OCI-M2 (cell line): ENCODE measurements around the gene SELENOF.

Experiments
- DNase-seq: peaks from one replicate; lab custom pipeline; 2025; ENCODE audit not compliant: unreplicated experiment; lab: John Stamatoyannopoulos, UW

Gene SELENOF

DNA sequence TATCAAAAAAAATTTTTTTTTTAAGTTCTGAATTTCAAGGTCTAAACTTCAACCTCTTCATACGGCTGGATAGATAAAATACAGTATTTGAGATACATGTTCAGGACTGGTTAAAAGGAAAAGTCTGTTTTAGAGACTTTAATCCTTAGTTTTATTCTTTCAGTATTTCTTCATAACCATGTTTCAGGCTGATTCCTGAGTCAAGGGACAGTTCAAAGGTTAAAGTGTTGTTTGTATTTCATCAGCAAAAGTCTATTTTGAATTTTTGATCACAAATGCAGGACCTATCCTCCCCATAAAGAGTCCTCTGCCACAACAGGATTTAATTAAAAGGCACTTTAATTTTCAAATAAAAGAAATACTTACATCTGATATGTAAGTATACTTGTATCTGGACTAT is 53.5 kb downstream of the SELENOF start:
- DNase-seq: no peak

DNA sequence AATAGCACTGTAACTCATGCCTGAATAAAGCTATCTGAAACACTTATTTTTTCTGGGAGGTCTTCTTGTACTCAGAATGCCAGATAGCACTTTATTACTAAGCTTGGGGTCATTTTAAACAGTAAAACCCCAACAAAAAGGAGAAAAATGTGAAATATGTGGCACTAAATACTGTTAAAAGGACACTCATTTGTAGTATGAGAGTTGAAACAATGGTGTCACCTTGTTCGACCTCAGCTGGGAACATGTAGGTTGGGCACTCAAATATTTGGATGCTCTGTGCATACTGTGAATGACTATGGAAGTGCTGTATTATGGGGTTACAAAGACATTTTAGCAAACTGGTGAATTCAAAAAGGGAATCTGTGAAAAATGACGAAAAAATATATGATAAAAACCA is 53.9 kb downstream of the SELENOF start:
- DNase-seq: no peak

- no peak for DNase-seq
Observed at GRCh38 chr1:86858524-86859261, 55.2 kb downstream of the SELENOF start.

DNA sequence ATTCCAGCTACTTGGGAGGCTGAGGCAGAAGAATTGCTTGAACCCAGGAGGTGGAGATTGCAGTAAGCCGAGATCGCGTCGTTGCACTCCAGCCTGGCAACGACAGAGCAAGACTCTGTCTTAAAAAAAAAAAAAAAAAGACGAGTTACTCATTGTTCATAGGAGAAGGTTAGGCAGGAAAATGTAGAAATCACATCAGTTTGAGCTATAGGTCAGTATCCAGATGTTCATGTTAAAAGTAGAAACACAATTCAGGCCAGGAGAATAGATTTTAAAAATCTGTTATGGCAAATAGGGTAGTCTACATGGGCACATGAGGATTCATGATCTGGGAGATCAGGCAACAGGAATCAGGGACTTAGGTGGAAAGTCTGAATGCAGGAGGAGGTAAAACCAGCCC is 57.7 kb downstream of the SELENOF start:
- DNase-seq: no peak

DNA sequence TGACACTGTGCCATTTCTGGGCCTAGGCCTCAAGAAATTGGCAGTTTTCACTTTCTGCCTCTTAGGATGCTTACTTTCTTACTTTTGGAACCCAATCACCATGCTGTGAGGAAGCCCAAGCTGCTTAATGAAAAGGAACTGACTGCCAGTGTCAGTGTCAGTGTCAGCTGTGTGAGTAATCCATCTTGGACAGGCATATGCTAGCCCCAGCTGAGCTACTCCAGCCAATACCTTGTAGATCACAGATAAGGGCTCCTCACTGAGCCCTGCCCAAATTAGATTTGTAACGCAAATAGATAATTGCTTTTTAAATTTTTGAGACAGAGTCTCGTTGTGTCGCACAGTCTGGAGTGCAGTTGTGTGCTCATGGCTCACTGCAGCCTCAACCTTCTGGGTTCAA is 59.6 kb downstream of the SELENOF start:
- no peak for DNase-seq

DNA sequence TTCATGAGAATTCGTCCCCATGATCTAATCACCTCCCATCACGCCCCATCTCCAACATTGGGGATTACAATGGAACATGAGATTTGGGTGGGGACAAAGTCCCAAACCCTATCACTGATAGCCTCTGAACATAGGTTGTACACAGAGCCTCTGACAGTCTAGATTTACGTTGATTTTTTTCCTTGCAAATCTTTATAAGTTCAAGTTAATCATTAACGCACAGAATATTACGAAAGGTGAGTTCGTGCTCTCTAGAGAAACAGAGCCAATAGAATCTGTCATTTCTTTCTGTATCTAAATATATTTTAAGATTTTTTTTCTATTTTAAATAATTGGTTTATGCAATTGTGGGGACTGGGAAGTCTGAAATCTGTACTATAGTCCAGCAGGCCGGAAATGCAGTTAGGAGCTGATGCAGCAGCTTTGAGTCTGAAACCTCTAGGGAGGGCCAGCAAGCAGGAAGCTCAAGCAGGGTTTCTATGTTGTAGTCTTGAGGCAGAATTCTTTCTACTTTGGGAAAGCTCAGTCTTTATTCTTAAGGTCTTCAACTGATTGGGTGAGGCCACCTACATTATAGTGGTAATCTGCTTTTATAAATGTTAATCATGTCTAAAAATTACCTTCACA is 61.0 kb downstream of the SELENOF start:
- no peak for DNase-seq

DNA sequence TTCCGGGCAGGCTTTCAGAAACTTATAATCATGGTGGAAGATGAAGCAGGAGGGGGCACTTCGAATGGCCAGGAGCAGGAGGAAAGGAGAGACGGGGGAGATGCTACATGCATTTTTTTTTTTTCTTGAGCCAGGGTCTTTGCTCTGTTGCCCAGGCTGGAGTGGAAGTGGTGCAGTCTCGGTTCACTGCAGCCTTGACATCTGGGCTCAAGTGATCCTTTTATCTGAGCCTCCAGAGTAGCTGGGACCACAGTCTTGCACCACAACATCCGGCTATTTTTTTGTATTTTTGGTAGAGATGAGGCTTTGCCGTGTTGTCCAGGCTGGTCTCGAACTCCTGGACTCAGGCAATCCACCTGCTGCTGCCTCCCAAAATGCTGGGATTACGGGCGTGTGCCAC is 61.6 kb downstream of the SELENOF start:
- DNase-seq: no peak

DNA sequence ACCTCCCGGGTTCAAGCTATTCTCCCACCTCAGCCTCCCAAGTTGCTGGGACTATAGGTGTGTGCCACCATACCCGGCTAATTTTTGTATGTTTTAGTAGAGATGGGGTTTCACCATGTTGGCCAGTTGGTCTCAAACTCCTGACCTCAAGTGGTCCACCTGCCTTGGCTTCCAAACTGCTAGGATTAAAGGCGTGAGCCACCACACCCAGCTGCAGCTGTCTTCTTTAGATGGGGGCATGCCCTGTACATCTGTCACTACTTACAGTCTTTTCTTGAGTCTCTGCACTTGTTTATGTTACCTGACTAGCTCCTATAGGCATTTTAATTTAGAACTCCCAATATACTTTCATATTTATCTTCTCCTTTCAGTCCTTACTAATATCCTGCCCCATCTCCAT is 64.2 kb downstream of the SELENOF start:
- DNase-seq: no peak

DNA sequence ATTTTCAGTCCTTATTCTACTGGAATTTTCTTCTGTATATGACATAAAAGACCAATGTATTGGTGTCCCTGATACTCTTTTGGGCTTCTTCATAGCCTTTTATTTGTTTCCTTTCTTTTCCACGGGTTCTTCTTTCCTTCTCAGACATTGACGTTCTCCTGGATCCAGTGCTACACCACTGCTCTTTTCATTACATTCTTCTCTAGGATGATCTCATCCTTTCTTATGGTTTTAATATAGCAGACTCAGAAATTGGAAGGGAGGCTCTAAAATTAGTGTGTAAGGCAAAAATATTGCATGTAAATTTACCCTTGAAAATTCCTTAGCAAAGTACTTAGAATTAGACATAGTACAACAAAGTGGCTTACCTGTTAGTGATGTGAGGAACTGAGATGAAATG is 65.3 kb downstream of the SELENOF start:
- DNase-seq: no peak

DNA sequence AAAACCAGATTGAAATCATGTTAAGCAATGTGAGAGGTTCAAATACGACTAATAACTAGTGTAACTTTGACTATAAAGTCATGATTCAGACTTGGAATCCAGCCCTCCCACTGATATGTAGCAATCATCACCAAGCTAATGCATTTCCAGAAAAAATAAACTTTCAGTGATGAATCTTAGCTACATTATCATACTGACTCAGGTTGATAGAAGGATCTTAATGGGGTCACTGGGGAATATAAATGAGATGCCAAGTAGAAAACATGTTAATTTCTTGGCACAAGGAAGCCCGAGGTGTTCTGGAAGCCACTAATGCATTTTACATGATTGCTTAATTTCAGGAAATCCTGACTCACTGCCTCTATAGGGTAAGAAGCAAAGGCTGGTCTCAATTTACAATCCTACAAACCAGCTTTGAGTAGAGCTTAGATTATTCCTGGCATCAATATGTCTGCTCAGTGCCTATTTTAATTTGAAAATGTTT is 67.7 kb downstream of the SELENOF start:
- no peak for DNase-seq

DNA sequence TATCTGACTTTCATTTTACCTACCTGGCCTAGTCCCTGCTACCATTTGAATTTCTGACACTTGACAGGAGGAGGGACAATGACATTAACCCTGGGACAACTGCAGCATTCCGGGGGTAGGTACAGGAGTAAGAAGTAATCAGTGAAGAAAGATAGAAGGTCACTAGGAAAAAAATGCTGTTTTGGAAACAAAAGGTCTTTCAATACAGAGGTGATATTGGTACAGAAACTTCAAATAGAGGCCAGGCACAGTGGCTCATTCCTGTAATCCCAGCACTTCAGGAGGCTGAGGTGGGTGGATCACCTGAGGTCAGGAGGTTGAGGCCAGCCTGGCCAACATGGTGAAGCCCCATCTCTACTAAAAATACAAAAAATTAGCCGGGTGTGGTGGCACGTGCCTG is 68.4 kb downstream of the SELENOF start:
- no peak for DNase-seq

DNA sequence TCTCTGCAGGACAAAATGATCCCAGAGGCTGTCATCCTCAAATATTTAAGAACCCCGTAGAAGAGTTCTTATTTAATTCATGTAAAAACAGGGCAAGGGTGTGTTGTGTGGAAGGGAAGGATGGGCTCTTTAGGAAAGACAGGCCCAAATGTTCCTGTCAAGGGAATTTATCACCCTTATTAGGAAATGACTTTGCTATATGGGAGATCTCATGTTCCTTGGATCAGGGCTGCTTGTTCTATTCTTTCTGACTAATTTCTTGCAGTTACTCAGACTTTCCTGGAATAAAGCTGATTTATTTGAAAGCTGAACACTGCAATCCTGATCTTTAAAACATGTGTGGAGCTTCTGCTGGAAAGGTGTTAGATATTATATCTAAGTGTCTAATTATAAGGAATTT is 72.8 kb downstream of the SELENOF start:
- DNase-seq: no peak

DNA sequence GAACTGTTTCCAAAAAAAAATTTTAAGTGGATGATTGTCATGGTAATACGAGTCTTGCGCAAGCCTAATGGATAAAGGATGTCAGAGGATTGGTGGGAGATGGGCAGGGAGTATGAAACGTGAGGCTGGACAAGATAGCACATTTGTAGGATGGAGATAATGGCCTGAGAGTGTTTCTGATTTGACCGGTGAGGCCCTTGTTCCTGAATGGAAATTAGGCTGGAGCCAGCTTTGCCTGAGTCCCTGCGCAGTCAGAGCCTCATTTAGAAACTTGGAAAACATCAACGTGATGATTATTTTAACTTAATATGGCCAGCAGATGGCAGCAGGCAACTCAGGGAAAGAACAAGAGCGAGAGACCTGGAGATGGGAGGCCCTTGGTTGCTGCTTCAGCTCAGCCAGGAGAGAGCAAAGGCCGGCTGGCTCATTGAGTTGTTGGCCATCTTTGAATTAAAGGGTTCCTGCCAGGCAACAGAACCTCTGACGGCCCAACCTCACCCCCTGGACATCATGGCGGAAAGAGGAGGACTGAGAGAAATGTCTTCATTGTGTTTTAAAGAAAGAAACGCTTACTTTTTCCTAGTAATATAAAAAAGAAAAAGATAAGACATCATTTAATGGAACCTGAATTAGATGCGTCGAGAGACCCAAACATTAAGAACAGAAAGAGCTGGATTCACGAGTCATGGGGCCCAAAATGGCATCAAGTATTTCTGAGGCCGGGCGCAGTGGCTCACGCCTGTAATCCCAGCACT is 80.3 kb downstream of the SELENOF start:
- no peak for DNase-seq

GRCh38 chr1:86832433-86832832 is 81.5 kb downstream of the SELENOF start:
- DNase-seq: no peak

GRCh38 chr1:86829321-86829720 is 84.6 kb downstream of the SELENOF start:
- no peak for DNase-seq

DNA sequence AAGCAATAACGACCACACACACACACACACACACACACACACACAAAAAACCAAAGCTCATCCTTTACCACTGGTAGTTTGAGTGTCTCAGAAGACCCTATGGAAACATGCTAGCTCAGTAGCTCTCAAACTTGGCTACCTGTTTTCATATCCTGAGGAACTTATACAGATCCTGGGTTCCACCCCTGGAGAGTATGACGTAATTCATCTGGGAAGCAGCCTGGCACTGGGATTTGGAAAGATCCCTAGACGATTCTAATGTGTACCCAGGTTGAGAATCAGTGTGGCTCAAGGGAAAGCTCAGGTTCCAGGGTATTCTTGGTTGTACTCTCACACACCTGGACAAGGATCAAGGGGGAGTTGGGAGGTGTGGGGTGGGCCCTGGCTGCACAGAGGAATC is 85.9 kb downstream of the SELENOF start:
- DNase-seq: no peak

- DNase-seq: no peak
Observed at GRCh38 chr1:86826856-86827255, 87.1 kb downstream of the SELENOF start.

GRCh38 chr1:86825319-86825718 is 88.6 kb downstream of the SELENOF start:
- no peak for DNase-seq

DNA sequence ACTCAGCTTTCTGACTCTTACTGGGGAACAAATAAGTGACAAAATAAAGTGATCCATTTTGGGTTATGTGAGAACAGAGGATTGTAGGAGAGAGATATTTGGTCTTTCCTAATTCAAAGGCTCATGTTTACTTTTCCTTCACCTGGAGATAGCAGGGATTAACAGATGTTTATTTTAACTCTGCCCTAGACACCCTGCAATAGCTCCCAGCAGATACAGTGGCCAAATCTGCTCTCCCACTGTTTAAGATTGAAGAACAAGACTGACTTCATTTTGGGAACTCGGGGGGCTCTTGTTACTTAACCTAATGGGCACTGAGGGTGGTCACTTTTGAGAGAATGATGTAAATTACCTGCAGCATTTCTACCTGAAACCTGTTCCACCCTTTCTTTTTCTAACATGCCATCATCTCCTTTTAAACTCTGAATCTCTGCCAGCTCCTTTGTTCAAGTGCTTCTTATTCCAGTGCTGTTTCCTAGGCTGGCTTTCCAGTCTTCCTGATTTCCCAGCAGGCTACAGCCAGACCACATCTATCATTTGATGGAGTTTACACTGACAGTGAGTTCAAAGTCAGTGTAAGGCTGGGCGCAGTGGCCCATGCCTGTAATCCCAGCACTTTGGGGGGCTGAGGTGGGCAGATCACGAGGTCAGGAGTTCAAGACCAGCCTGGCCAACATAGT is 90.0 kb downstream of the SELENOF start:
- no peak for DNase-seq

- no peak for DNase-seq
Observed at GRCh38 chr1:86823386-86823785, 90.5 kb downstream of the SELENOF start.

- no peak for DNase-seq
Observed at GRCh38 chr1:86822459-86822858, 91.5 kb downstream of the SELENOF start.

DNA sequence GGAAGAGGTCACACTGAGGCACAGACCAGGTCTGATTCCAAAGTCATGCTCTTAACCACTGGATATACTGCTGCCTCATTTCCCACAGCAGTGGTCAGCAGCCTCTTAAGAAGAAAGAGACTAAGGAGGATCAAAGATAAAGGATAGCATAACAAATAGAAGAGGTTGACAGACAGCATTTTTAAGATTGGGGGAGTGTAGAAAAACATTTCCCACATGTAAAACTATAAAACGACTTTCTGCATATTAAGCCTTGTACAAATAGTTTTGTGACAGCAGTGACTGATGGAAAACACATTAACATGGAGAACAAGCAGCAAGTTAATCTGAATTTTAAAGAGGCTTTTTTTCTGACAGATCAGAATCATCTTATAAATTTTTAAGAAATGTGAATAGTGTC is 92.0 kb downstream of the SELENOF start:
- no peak for DNase-seq
